VCaP (cell line): Measurements from ENCODE around the gene FLVCR2.

Experiments used
- H3K27ac ChIP-seq: fragments of 450-650 bp; 2 replicates; pipeline ENCODE4 v1.5.1; 2017
- CTCF ChIP-seq: fragments of 450-650 bp; conservative IDR thresholded peaks from 2 replicates; pipeline ENCODE4 v1.5.1; 2017; ENCODE audit warnings: mild to moderate bottlenecking, moderate library complexity

The FLVCR2 gene

GRCh38 chr14:75646762-75647161 is 68.3 kb downstream of the FLVCR2 start:
- no peak for TF ChIP-seq CTCF
- H3K27ac ChIP-seq, result no peak overlapping the region

GRCh38 chr14:75647640-75648039 is 69.2 kb downstream of the FLVCR2 start:
- H3K27ac ChIP-seq, result peak overlapping the region; percentile 40; the same call in 1 of the 2 replicates
- TF ChIP-seq CTCF, result no peak

- H3K27ac ChIP-seq, result peak overlapping the region; percentile 40; the same call in 1 of the 2 replicates
- no peak for TF ChIP-seq CTCF
Observed at GRCh38 chr14:75648066-75648838, 69.8 kb downstream of the FLVCR2 start.

GRCh38 chr14:75649337-75649736 is 70.9 kb downstream of the FLVCR2 start:
- no peak for TF ChIP-seq CTCF
- peak overlapping the region; percentile 40; the same call in 1 of the 2 replicates for H3K27ac ChIP-seq

- H3K27ac ChIP-seq, result no peak overlapping the region
- no peak for TF ChIP-seq CTCF
Observed at GRCh38 chr14:75649773-75650172, 71.4 kb downstream of the FLVCR2 start.

GRCh38 chr14:75650253-75651058 is 72.0 kb downstream of the FLVCR2 start:
- TF ChIP-seq CTCF, result no peak
- H3K27ac ChIP-seq, result no peak overlapping the region

GRCh38 chr14:75653563-75653962 is 75.1 kb downstream of the FLVCR2 start:
- no peak for TF ChIP-seq CTCF
- H3K27ac ChIP-seq, result no peak overlapping the region
